GM21526 (cell line): ENCODE results near the gene FSHR.

ENCODE experiments used
- ATAC-seq: cut with Tn5 transposase; IDR thresholded peaks from one replicate; pipeline ENCODE4 v1.9.1; 2021; ENCODE audit warnings: moderate library complexity; ENCODE audit not compliant: unreplicated experiment, low FRiP score

FSHR gene

DNA sequence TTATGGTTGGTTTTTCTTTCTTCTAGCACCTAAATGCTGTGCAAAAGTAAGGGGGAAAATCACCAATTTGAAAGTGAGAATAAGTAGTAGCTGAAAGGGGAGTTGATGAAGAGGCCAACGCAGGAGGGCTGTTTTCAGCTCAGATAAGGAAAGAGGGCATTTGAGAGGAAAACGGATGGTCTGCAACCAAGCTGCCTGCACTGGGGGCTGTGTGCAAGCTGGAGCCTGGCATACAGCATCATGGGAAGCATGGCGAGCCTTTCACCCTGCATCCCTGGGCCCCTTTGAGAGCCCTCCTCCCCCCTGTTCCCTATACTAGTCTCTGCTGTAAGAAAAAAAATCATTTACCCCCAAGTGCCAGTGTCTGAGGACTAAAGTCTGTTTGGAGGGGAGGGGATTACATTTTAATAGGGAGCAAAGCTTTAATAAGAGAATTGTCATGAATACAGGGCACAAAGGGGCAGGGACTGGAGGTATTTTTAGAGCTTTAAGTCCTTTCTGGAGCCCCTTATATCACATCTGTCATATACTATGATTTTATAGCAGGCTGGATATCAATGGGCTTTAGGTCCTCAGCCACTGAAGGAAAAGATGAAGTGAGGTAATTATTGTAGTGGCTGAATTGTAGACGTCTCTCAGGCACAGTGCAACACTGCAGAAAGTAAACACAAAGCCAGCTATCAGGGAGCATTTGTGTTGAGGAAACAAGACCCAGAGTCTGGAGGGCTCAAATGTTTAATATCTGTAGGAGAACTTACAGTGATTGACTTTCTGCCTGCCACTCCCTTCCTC lies 120.7 kb downstream of the FSHR start:
- no peak for ATAC-seq

GRCh38 chr2:49032936-49033335 lies 121.4 kb downstream of the FSHR start:
- no peak for ATAC-seq

DNA sequence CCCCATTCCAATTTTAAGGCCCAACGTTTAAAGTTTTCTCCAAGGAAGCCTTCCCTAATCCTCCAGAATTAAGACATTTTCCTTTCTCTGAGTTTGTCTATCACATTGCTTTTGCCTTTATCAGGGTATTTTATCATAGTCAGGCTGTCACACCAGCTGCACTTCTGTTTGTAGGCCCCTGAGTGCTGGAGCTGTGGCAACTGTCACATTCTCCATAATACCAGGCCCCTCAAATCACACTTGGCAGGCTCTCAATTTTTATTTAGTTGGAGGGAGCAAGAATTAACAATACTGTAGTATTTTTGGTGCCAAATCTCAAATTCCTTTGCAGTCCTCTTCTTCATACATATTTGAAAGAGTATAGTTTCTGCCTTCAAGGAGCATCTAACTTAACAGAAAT lies 122.2 kb downstream of the FSHR start:
- no peak for ATAC-seq

DNA sequence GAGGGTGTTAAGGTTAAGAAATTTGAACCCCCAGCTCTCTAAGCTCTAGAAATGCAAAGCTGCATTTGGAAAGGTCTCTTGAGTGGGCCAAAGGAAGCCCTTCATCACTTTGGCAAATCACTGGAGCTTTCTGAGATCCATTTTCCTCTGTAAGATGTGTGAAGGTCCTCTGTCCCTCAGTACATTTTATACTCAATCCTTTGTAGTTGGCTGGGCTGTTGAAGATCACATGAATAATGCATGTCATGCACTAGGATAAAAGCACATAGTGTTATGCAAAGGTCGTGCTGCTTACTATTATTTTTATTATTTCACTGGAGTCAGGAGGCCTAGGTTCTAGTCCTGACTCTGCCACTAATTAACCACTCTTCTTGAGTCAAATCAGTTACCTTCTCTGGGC lies 124.9 kb downstream of the FSHR start:
- ATAC-seq: no peak

GRCh38 chr2:49028101-49028500 lies 126.2 kb downstream of the FSHR start:
- ATAC-seq: peak; percentile 94

DNA sequence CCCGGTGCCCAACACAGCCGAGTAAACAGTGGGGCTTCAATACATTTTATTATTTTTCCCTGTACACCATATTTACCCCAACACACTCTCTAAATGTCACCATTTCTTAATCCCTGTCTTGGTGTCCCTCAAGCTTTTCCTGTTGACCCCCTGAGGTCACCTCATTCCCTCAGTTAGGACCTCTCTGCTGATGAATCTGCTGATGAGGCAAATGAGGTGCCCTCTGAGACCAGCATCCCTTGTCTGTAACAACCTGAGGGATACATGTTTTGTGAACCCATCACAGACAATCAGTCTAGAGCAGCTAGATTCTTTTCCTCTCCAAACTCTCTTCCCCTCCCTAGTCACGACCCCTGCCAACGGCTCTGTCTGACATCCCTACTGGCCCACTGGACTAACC lies 127.6 kb downstream of the FSHR start:
- ATAC-seq: no peak

DNA sequence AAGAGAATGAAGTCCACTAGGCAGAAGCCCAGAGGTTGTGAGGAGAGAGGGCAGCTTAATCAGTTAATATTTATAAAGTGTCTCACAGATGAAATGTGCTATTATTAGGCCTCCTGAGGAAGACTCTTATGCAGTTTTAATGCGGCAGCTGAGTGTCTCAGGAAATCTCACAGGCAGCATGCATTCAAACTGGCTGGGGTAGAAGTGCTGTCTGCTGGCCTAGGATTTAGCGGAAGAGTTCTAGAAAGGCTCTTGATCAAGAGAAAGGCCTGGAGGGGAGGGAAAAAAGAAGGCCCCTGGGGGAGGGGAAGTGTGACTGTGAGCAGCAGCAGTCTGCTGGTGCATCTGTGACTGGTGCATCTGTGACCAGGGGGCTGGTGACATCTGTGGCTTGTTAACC lies 133.0 kb downstream of the FSHR start:
- no peak for ATAC-seq

GRCh38 chr2:49005261-49005660 lies 149.1 kb downstream of the FSHR start:
- ATAC-seq: no peak

DNA sequence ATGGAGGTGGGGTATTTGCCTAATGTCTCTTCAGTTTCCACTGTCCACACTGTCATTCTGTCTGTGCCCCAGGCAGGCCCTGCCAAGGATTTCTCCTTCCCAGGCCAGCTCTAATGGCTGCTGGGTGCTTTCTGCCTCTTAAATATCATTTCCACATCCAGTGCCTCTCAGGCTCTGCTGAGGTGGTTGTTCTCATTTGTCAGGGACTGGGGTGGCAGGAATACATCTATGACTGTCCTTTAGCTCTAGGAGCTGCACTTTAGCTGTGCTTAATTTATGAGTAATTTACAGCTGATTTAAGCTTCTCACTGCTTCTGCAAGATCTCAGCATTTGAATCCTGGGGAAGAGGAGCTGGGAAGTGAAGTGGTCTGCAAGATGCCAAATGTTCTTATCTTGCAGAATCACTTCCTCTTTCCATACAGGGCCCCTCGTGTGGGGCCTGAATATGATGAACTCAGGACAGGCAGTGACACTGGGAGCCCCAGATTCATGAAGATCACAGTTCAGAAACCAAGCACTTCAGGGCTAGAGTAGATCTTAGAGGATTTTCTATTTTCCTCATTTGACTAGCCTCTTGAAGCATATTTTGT lies 150.2 kb downstream of the FSHR start:
- peak; percentile 83 for ATAC-seq

- ATAC-seq: no peak
These were observed 151.1 kb downstream of the FSHR start for GRCh38 chr2:49003201-49003600.

- no peak for ATAC-seq
These were observed 151.6 kb downstream of the FSHR start for GRCh38 chr2:49002750-49003149.

- no peak for ATAC-seq
These were observed 153.6 kb downstream of the FSHR start for GRCh38 chr2:49000695-49001094.

GRCh38 chr2:48998449-48998848 lies 155.9 kb downstream of the FSHR start:
- no peak for ATAC-seq

DNA sequence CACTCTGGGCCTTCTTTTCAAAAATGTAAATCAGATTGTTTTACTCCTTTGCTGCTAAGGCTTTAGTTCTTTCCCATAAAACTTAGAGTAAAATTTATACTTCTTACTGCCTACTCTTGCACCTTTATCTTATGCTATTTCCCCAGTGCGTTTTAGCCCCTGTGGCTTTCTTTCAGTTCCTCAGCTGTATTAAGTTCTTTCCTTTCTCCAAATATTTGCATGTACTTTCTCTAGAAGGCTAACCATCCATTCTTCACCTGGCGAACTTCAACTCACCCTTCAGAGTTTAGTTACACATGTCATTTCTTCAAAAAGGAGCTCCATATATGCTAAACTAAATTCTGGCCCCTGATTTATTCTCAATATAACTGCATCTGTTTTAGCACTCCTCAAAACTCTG lies 160.7 kb downstream of the FSHR start:
- ATAC-seq: peak; percentile 66

DNA sequence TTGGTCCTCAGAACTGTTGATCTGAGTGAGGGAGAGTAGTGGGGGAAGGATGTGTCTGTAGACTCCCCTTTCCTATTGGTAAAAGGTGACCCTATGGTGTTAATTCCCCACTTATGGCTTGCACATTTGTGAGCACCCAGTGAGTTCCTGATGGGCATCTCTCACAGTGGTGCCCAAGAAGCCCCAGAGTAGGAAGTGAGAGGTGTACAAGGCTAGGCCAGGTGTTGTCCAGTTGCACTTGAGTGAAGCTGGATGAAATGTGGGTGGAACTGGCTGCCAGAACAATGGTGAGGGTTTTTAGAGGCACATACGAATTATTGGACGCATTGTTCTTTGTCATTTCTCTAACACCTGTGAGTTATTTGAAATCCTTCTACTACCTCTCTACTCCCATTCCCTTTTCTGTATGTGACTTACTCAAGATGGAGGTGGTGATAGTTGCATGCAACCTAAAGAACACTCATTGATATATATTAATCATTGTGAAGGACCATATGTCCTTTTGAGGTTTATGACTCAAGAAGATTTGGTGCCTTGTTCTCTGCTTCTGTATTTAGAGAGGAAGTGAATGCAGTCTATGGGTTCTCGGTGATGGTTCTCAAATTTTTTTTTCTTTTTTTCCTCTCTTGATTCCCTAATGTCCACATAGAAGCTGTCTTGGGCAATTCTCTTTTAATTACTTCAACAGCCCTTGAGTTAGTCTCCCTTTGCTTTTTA lies 162.7 kb downstream of the FSHR start:
- peak; percentile 57 for ATAC-seq

DNA sequence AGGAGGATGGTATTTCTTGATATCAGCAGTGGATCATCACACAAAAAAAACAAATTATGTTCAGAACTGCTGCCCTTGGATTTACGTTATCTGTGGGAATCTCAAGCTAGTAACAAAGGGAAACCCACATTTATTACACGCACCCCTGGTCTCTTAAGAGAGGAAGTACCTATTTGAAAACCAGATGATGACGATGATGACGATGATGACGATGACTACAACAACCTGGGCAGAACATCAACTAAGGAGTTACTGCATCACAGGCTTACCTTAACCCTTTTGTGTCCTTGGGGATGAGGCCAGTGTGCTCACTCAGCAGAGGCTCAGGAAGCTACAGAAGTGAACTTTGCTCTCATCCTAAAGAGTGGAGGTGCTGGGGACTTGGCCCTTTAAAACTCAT lies 169.4 kb downstream of the FSHR start:
- ATAC-seq: peak; percentile 12

DNA sequence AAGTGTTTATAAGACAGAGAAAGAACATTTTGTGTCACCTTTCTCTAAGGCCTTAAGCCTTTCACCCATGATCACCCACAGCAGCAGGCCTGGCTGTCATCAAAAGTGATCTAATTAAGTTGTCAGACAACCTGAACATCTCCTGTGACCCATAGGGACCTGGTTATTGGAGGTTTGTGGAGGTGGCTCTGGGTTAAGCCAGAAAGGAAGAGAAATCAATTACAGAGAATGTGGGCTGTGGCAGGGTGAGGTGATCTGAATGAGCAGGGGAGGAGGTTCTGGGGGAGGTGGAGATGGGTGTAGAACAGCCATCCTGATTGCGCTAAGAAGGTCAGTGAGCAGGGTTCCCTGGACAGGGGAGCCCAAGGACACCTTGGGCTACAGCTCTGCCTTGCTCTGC lies 170.8 kb downstream of the FSHR start:
- ATAC-seq: no peak

GRCh38 chr2:48982887-48983435 lies 171.4 kb downstream of the FSHR start:
- no peak for ATAC-seq

- no peak for ATAC-seq
These were observed 173.5 kb downstream of the FSHR start for GRCh38 chr2:48980846-48981245.

DNA sequence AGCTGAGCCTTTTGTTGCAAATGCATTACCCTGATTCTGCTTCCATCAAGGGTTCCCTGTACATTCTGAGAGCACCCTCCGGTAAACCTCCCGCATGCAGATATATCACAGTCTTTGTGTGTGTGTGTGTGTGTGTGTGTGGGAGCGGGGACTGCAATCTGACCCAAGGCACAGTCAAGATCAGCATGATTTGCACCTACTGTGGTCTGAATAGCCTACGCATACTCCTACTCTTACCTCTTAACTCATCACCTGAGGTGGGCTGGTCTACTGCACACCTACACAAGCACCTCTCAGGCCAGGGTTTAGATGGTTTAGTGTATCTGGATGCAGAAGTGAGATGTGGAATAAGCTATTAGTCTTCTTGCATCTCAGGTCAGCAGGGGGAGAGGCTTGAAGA lies 174.6 kb downstream of the FSHR start:
- ATAC-seq: no peak

DNA sequence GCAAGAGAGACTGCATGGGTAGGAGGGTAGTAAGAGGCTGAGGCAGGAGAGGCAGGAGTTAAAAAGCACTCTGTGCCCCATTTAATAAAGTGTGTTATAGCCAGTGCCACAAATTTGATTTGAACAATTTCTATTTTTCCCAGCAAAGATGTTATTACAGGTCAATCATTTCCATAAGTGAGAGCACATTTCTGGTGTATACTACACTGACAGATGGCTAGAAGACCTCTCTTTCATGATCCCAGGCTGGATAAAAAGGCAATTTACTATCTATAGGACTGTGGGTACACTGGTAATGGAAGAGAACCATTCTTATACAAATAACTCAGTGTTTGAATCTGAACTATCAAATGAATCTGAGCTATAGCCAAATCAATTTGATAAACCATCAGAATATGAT lies 176.2 kb downstream of the FSHR start:
- no peak for ATAC-seq
